HEK293T (cell line): Measurements from ENCODE around the gene ZBTB40.

Source experiments
- ARNT ChIP-seq: fragments of 450-650 bp; IDR thresholded peaks from 2 replicates; pipeline ENCODE4 v1.6.1; 2017; ENCODE audit warnings: mild to moderate bottlenecking
- CTBP1 ChIP-seq: fragments of 450-650 bp; IDR thresholded peaks from 2 replicates; pipeline ENCODE4 v1.6.1; 2016; ENCODE audit warnings: borderline replicate concordance
- ELF4 ChIP-seq: fragments of 450-650 bp; IDR thresholded peaks from 2 replicates; pipeline ENCODE4 v1.6.1; 2017; ENCODE audit warnings: antibody characterized with exemption
- FOXA1 ChIP-seq: fragments of 450-650 bp; IDR thresholded peaks from 2 replicates; pipeline ENCODE4 v1.6.1; 2016; ENCODE audit warnings: mild to moderate bottlenecking
- FOXK2 ChIP-seq: fragments of 450-650 bp; IDR thresholded peaks from 2 replicates; pipeline ENCODE4 v1.6.1; 2016; ENCODE audit warnings: mild to moderate bottlenecking
- FOXM1 ChIP-seq: fragments of 450-650 bp; IDR thresholded peaks from 2 replicates; pipeline ENCODE4 v1.6.1; 2017; ENCODE audit warnings: mild to moderate bottlenecking, borderline replicate concordance
- LEF1 ChIP-seq: fragments of 450-650 bp; IDR thresholded peaks from 2 replicates; pipeline ENCODE4 v1.6.1; 2017; ENCODE audit warnings: mild to moderate bottlenecking, borderline replicate concordance
- NFRKB ChIP-seq: fragments of 450-650 bp; IDR thresholded peaks from 2 replicates; pipeline ENCODE4 v1.6.1; 2016; ENCODE audit warnings: mild to moderate bottlenecking, moderate library complexity
- SP1 ChIP-seq: fragments of 450-650 bp; IDR thresholded peaks from 2 replicates; pipeline ENCODE4 v1.6.1; 2017
- SUZ12 ChIP-seq: fragments of 450-650 bp; IDR thresholded peaks from 2 replicates; pipeline ENCODE4 v1.6.1; 2016; ENCODE audit warnings: mild to moderate bottlenecking
- ZNF384 ChIP-seq: fragments of 450-650 bp; IDR thresholded peaks from 2 replicates; pipeline ENCODE4 v1.6.1; 2016

GRCh38 chr1:22454476-22455056 lies 2.9 kb downstream of the ZBTB40 start:
- no peak for TF ChIP-seq ELF4
- no peak for TF ChIP-seq ARNT
- TF ChIP-seq LEF1 = no peak
- TF ChIP-seq CTBP1 = no peak
- TF ChIP-seq SUZ12 = no peak
- TF ChIP-seq FOXK2 = no peak
- no peak for TF ChIP-seq SP1
- no peak for TF ChIP-seq NFRKB
- no peak for TF ChIP-seq FOXM1
- no peak for TF ChIP-seq FOXA1
- TF ChIP-seq ZNF384 = no peak
